ENCODE results near the gene XRCC1.

DNA sequence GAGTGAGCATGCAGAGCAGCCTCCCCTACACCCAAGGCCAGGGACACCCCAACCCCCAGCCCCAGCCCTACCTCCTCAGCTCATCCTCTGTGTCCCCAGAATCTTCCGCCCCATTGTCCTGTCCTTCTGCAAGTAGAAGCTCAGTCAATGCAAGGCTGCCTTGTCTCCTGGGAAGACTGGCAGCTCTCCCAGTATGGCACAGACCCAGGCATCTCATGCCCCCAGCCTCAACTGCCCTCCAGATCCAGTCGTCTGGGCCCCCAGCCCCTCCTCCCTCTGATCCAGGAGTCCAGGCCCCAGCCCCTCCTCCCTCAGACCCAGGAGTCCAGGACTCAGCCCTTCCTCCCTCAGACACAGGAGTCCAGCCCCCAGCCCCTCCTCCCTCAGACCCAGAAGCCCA, 29.3 kb downstream of the XRCC1 start:
- TF ChIP-seq, protein P1, sequence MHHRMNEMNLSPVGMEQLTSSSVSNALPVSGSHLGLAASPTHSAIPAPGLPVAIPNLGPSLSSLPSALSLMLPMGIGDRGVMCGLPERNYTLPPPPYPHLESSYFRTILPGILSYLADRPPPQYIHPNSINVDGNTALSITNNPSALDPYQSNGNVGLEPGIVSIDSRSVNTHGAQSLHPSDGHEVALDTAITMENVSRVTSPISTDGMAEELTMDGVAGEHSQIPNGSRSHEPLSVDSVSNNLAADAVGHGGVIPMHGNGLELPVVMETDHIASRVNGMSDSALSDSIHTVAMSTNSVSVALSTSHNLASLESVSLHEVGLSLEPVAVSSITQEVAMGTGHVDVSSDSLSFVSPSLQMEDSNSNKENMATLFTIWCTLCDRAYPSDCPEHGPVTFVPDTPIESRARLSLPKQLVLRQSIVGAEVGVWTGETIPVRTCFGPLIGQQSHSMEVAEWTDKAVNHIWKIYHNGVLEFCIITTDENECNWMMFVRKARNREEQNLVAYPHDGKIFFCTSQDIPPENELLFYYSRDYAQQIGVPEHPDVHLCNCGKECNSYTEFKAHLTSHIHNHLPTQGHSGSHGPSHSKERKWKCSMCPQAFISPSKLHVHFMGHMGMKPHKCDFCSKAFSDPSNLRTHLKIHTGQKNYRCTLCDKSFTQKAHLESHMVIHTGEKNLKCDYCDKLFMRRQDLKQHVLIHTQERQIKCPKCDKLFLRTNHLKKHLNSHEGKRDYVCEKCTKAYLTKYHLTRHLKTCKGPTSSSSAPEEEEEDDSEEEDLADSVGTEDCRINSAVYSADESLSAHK (tag by site-specific recombination; IDR thresholded peaks at IDR 0.05), result no peak
- TF ChIP-seq, protein P2, sequence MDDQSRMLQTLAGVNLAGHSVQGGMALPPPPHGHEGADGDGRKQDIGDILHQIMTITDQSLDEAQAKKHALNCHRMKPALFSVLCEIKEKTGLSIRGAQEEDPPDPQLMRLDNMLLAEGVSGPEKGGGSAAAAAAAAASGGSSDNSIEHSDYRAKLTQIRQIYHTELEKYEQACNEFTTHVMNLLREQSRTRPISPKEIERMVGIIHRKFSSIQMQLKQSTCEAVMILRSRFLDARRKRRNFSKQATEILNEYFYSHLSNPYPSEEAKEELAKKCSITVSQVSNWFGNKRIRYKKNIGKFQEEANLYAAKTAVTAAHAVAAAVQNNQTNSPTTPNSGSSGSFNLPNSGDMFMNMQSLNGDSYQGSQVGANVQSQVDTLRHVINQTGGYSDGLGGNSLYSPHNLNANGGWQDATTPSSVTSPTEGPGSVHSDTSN (CRISPR knock-in tag; IDR thresholded peaks at IDR 0.05), result no peak
- TF ChIP-seq ZNF561 (tag by site-specific recombination; IDR thresholded peaks at IDR 0.05; ENCODE audit: borderline replicate concordance) (no peak), REST (tag by site-specific recombination; IDR thresholded peaks at IDR 0.05) (no peak), ZNF274 (IDR thresholded peaks at IDR 0.05; ENCODE audit: low read length) (no peak), ZNF274 (tag by site-specific recombination; IDR thresholded peaks at IDR 0.05; ENCODE audit: borderline replicate concordance) (no peak), ZNF121 (tag by site-specific recombination; IDR thresholded peaks at IDR 0.05) (no peak), SP7 (tag by site-specific recombination; IDR thresholded peaks at IDR 0.05) (no peak)

All from HEK293 (cell line).